ENCODE results near the gene PFKFB2.

DNA sequence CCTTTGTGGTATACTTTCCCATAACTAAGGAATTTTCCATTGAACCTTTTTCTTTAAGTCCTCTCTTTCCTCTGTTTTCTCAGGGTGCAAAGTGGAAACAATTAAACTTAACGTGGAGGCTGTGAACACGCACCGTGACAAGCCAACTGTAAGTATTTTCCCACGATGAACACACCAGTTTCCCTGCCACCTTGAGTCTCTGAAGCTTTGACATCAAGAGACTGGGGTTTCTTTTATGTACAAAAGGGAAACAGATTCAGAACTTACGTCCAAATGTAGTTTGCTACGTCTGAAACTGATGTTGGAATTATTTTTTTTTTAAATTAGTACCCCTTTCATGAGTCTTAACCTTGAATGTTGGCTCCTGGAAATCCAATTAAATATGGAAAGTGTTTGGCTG lies 18.4 kb downstream of the PFKFB2 start:
- TF ChIP-seq POLR2A (IDR thresholded peaks at IDR 0.05; ENCODE audit: low read depth, low read length) (no peak), POLR2AphosphoS5 (IDR thresholded peaks at IDR 0.05; ENCODE audit: insufficient read depth, low read depth, low read length) (no peak), EZH2 (IDR thresholded peaks at IDR 0.05; ENCODE audit: borderline replicate concordance, low read depth, low read length, severe bottlenecking) (no peak)
- TF ChIP-seq, protein P1, sequence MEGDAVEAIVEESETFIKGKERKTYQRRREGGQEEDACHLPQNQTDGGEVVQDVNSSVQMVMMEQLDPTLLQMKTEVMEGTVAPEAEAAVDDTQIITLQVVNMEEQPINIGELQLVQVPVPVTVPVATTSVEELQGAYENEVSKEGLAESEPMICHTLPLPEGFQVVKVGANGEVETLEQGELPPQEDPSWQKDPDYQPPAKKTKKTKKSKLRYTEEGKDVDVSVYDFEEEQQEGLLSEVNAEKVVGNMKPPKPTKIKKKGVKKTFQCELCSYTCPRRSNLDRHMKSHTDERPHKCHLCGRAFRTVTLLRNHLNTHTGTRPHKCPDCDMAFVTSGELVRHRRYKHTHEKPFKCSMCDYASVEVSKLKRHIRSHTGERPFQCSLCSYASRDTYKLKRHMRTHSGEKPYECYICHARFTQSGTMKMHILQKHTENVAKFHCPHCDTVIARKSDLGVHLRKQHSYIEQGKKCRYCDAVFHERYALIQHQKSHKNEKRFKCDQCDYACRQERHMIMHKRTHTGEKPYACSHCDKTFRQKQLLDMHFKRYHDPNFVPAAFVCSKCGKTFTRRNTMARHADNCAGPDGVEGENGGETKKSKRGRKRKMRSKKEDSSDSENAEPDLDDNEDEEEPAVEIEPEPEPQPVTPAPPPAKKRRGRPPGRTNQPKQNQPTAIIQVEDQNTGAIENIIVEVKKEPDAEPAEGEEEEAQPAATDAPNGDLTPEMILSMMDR (IDR thresholded peaks at IDR 0.05; ENCODE audit: extremely low read depth in 1 of 2, insufficient read depth in 1 of 2, low read depth in 1 of 2, low read length in 2 of 2): no peak
- TF ChIP-seq, protein P2, sequence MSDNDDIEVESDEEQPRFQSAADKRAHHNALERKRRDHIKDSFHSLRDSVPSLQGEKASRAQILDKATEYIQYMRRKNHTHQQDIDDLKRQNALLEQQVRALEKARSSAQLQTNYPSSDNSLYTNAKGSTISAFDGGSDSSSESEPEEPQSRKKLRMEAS (IDR thresholded peaks at IDR 0.05; ENCODE audit: insufficient read depth, insufficient read length): no peak
